GM19395 (cell line): Measurements from ENCODE around the gene FAM83D.

Source experiments
- ATAC-seq: cut with Tn5 transposase; IDR thresholded peaks from one replicate; pipeline ENCODE4 v1.9.1; 2021; ENCODE audit warnings: mild to moderate bottlenecking, moderate library complexity; ENCODE audit not compliant: unreplicated experiment

Gene FAM83D

DNA sequence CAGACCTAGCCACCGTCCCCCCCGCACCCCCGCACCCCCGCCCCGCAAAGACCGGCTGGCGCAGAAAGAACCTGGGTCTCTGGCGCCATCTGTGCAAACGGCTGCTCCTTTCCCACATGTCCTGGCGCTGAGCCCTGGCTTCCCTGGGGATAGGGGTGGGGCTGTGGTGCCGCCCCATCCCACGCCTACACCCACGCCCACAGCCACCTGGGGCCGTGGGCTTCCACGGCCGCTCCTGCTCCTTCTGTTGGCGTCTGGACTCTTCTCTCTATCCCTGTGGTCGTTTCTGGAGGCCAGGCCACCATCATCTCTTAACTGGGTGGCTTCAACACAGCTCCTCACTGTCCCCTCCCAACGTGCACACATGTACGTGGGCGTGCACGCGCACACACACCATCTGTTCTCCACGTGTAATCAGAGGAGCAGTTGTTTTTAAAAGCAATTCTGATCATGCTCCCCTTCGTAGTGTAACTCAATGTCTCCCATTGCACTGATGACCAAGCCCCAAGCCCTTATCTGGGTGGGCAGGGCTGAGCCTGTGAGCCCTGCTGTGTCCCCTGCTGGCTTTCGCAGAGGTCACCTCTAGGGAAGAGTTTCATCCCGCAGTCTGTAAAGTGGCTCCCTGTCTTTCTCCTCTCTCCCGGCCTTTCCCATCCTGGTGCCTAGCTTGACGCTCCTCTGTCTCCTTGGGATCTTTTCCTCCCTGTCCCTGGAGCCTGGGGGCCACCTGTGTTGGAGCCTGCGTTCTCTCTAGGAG is 31.9 kb upstream of the FAM83D start:
- ATAC-seq, result no peak

DNA sequence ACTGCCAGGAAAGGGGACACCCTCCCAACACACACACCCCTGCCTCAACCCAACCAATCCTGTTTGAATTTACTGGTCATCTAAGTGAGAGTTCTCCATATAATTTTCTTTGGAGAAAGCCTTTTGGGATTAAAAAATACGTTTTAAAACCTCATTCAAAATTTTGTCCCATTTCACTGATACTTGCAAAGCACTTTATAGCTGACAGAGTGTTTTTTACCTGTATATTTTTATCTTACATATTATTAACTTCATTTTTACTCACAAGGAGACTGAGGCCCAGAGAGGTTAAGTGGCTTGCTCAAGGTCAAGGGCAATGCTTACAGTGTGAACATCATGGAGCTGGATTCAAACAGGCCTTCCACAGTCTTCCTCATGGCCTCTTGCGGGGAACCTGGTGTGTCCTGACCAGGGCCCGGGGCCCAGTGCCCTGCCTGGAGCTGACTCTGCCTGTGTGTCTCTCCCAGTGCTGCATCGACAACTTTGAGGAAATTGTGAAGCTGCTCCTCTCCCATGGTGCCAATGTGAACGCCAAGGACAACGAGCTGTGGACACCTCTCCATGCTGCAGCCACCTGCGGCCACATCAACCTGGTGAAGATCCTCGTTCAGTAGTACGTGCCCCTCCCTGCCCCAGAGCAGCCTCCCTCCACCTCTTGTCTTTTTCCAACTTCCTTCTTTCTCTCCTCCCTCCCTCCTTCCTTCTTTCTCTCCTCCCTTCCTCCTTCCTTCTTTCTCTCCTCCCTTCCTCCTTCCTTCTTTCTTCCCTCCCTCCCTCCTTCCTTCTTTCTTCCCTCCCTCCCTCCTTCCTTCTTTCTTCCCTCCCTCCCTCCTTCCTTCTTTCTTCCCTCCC is 30.9 kb upstream of the FAM83D start:
- ATAC-seq, result no peak

DNA sequence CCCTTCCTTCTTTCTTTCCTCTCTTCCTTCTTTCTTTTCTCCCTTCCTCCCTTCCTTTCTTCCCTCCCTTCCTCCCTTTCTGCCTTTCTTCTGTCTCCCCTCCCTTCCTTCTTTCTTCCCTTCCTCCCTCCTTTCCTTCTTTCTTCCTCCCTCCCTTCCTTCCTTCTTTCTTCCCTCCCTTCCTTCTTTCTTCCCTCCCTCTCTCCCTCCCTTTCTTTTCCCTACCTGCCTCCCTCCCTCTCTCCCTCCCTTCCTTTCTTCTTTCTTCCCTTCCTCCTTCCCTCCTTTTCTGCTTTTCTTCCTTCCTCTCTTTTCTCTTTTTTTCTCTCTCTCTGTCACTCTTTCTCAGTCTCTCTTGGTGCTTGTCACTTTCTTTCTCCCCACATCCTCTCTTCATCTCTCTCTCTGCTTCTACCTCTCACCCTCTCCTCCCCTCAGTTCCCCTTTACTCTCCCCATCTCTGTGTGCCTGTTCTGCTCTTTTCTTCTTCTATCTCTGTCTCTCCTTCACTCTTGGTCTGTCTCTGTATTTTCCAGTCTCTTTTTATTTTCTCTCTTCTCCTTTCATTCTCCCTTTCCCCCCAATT is 30.1 kb upstream of the FAM83D start:
- no peak for ATAC-seq

DNA sequence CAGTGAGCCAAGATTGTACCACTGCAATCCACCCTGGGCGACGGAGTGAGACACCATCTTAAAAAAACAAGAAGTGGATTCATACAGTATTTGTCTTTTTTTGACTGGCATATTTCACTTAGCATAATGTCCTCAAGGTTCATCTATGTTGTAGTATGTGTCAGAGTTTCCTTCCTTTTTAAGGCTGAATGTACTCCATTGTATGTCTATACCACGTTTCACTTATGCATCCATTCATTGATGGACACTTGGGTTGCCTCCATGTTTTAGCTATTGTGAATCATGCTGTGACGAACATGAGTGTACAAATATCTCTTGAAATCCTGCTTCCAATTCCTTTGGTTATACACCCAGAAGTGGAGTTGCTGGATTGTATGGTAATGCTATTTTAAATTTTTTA is 28.9 kb upstream of the FAM83D start:
- no peak for ATAC-seq

DNA sequence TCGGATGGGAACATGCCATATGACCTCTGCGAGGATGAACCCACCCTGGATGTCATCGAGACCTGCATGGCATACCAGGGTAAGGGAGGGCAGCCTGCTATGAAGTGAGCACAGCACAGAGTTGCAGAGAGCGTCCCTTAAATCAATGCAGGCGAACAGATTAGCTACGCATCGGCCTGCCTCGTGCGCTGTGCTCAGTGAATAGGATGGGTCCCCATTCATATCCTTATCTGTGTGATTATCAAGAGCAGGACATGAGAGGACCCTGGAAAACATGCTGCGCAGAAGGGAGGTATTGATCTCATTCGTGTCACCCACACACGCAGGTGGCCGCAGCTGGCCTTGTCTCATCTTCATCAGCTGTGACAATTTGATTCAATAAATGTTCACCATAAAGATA is 25.6 kb upstream of the FAM83D start:
- ATAC-seq, result no peak

DNA sequence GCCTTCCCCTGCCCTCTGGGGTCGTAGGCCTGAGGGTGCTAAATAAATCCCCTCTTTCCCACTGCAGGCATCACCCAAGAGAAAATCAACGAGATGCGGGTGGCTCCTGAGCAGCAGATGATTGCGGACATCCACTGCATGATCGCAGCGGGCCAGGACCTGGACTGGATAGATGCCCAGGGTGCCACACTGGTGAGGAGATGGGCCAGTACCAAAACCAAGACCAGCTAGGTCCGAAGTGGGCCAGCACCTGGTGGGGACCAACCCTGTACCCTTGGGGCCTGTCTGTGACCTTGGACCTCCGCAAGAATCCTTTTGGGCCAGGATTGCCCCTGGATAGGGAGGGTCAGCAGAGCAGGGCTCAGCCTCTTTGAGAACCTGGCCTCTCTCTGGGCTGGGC is 23.6 kb upstream of the FAM83D start:
- no peak for ATAC-seq

DNA sequence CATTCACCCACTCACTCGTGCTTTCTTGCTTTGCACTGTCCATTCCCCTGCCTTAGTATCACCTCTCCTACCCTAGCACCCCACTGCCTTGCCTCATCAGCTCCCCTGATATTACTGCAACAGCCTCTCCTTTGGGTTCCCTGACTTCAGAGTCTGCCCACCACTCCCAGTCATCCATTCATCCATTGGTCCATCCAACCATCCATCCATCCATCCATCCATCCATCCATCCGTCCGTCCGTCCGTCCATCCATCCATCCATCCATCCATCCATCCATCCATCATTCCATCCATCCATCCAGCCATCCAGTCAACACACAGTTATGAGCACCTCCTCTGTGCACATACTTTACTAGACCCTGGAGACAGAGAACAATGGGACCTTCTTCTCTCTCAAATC is 22.9 kb upstream of the FAM83D start:
- ATAC-seq, result no peak

DNA sequence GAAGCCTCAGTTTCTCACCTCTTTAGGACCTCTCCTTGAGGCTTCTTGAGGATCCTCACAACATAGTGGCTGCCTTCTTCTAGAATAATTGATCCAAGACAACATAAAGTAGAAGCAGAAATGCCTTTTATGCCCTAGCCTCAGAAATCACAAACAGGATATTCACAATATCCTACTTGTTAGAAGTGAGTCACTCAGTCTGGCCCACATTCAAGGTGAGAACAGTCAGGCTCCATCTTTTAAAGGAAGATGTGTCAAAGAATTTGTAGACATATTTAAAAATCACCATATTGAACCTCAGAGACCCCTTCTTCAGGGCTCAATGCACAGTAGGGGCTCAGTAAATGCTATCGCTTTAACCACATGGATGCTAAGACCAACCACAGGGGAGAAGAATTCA is 20.8 kb upstream of the FAM83D start:
- ATAC-seq, result no peak

DNA sequence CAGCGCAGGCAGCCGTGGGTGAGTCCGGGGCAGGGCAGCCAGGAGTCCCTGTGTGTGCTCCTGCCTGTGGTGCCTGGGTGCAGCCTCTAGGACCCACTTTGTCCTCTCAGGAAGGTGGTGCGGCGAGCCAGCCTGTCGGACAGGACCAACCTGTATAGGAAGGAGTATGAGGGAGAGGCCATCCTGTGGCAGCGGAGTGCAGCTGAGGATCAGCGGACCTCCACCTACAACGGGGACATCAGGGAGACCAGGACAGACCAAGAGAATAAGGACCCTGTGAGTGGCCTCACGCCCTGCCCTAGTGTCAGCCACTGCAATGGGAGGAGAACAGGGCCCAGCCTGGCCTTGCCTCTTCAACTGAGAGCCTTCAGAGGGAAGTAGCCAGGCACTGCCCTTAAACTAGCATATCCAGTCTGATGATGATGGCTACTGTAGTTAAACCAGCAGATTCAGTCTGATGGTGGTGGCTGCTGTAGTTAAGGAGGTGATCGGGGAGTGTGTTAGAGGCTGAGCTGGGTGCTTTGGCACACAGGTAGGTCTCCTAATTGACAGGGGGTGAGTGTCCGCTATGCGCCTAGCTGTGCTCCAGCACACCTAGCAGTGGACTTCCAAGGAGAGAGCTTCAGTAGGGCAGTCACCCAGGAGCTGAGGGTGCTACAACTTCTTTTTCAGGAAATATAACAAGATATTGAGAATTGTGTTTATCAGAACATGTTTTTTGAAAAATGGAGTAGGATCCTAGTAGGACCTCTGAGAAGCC is 18.1 kb upstream of the FAM83D start:
- ATAC-seq, result no peak

DNA sequence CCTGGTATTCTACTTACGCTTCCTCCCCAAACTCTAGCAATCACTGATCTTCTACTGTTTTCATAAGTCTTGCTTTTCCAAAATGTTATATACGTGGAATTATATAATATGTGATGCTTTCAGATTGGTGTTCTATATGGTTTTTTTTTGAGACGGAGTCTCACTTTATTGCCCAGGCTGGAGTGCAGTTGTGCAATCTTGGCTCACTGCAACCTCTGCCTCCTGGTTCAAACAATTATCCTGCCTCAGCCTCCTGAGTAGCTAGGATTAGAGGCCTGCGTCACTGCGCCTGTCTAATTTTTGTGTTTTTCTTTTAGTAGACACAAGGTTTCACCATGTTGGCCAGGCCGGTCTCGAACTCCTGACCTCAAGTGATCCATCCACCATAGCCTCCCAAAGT is 10.9 kb upstream of the FAM83D start:
- ATAC-seq, result no peak

DNA sequence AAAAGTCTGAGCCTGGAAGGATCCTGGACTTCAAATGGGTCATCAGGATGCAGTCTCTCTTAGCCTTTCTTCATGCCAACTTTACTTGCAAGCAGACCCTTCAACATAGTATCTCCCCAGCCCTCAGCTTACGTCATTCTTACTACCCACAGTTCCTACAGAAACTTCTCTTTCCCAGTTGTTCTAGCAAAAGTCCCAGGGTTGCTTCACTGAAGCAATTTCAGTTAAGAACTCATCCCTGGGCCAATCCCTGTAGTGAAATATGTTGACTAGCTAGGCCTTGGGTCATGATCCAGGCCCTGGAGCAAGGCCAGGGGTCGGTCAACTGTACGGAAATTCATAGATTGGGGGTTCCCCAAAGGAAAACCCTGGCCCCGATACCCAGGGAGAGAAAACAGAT is 8.6 kb upstream of the FAM83D start:
- ATAC-seq, result no peak

DNA sequence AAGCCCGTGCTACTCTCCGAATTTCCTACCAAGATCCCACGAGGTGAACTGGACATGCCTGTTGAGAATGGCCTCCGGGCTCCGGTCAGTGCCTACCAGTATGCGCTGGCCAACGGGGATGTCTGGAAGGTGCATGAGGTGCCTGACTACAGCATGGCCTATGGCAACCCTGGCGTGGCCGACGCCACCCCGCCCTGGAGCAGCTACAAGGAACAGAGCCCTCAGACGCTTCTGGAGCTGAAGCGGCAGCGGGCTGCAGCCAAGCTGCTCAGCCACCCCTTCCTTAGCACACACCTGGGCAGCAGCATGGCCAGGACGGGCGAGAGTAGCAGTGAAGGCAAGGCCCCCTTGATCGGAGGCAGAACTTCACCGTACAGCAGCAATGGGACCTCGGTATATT is 8.0 kb upstream of the FAM83D start:
- ATAC-seq, result no peak

DNA sequence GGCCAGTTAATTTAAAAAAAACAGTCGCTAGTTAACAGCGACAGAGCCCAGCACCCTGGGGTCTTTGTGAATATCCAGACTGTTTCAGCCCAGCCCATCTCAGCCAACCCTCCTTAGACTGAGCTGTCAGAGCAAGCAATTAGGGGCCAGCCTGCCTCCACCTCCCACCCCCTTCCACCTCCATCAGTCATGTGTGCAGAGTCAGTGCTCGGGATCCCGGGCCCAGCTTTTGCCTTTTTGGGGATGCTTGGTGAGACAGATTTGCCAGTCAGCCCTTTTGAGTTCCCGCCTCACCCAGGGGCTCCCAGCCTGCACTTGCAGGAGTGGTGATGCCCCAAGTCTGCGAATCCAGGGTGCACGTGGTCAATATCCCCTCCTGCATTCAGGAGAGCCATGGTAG is 6.5 kb upstream of the FAM83D start:
- ATAC-seq, result no peak

DNA sequence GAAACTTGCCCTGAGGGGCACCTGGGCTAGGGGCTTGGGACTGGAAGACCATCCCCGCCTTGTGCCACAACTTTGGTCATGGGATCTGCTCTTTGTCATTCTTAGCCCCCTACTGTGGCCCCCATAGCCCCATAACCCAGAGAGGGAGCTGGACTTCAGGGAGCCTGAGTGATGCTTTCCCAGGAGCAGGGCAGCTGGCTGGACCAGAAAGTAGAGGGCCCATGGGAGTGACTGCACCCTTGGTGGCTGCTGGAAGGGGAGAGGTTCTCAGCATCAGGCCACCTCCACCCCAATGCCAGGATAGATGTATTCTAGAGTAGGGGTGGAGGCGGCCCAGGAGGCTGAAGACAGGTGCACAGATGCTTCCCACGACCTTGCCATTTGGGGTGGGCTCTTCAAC is 5.8 kb upstream of the FAM83D start:
- no peak for ATAC-seq

DNA sequence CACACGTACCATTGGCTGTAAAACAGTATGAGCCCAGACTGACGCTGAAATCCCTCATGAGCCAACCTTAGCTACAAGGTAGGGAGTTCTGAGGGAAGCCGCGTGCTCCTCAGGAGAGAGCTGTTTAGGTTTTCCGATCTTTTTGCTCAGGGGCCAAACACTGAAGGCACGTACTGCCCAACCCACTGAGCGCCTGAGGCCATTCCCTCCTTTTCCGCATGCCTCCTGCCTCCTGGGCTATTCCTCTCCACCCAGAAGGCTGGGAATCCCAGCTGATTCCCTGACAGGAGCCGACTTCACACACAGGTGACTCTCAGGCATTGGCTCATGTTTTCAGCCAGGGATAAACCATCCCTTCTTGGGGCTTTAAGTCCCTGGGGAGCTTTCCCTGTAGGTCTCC is 5.4 kb upstream of the FAM83D start:
- no peak for ATAC-seq

DNA sequence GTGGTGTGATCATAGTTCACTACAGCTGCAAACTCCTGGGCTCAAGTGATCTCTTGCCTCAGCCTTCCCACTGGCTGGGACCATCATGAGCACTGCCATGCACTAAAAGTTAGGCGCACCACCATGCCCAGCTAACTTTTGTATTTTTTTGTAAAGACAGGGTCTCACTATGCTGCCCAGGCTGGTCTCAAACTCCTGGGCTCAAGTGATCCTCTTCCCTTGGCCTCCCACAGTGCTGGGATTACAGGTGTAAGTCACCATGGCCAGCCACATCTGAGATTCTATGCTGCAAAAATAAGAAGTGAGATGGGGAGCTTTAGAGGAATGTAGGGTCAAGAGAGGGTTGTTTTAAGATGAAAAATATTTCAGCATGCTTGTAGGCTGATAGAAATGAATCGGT is 1.5 kb upstream of the FAM83D start:
- no peak for ATAC-seq

DNA sequence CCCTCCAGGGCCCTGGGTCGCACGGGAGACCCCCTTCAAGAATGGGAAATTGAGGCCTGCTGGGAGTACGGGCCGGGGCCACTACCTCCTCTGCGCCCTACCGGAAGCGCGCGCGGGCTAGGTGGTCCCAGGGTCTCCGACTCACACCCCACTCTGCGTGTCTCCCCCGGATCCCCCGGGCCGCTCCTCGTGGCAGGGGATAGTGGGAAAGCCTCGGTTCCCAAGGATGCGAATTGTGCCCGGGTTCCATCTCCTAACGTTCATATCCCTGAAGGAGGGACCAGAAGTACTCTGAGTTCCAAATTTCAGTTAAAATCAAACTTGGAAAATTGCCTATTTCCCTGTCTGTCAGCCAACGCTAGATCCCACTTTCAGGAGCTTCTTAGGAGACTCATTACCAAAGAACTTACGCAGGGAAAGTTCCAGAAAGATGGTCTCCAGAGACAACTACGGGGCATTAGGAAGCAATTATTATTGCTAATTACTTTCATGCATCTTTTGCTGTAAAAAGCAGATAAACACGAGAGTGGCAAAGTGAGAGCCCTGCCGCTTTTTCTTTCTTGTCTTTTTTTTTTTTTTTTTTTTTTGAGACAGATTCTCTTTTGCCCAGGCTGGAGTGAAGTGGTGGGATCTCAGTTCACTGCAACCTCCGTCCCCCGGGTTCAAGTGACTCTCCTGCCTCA is 858 bp downstream of the FAM83D start:
- ATAC-seq, result peak; percentile 16

DNA sequence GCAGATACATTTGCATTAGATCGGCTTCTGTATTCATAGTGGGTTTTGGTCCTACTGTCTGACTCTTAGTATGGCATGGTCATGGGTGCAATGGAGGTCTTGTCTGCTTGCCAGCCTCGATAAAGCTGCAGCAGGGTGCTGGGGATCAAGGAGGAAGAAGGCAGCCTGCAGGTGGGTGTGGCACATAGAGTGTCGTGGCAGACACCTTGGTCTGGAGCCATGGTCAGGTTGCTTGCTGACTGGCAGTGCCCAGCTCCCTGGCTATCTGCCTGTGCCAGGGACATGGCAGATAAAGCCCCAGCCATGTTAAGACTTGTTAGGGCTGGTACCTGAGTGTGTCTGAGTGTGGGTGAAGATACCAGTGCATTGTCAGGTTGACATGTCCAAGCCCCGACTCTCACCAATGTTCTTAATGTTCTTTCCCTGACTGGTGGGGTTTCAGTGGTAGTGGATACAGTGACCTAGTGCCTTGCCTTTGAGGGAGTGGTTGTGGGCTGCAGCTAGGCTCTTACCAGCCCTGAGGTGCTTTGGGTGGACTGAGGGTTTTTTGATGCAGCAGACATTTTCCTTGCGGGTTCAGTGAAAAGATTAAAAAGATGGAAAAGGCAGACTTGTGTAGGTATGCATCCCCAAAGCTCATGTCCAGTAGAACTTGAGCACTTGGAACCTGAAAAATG is 1.8 kb downstream of the FAM83D start:
- no peak for ATAC-seq

DNA sequence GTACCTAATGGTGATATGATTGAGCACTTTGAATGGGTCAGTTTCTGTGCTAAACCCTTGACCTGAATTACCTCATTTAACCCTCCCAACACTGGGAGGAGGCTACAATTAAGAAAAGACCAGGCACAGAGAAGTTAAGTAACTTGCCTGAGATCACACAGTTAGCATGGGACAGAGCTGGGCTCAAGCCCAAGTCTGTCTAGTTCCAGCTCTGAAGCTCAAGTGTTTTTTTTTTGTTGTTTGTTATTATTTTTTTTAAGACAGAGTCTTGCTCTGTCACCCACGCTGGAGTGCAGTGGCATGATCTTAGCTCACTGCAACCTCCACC is 4.0 kb downstream of the FAM83D start:
- ATAC-seq, result no peak

DNA sequence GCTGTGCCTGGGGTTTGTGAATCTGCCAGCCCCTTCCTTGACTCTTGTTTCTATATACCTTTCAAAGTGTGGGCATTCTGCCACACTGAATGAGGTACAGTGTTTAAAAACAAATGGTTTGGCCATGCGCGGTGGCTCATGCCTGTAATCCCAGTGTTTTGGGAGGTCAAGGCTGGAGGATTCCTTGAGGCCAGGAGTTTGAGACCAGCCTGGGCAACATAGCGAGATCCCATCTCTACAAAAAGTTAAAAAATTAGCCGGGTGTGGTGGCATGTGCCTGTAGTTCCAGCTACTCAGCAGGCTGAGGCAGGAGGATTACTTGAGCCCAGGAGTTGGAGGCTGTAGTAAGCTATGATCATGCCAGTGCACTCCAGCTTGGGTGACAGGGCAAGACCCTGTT is 5.8 kb downstream of the FAM83D start:
- ATAC-seq, result no peak
